Activated CD4-positive, alpha-beta T cell treated with anti-CD3 and anti-CD28 coated beads for 4 hours (primary cell): ENCODE measurements around the gene VWA1.
"Not testable (repeated sequence)": the region's sequence is repeated elsewhere in the genome, so short reads cannot be mapped to it uniquely, and the experiment has no call there.

Experiments used
- DNase-seq, 2 donors: peaks; one replicate each; pipeline ENCODE4 v3.0.0-alpha.2; 2020

VWA1 gene

GRCh38 chr1:1437904-1438376, 2.5 kb downstream of the VWA1 start:
- no peak for DNase-seq

- no peak for DNase-seq
These were observed 3.3 kb downstream of the VWA1 start for GRCh38 chr1:1438531-1439381.

GRCh38 chr1:1439546-1440261, 4.2 kb downstream of the VWA1 start:
- no peak for DNase-seq

GRCh38 chr1:1440262-1441001, 4.9 kb downstream of the VWA1 start:
- no peak for DNase-seq

GRCh38 chr1:1441002-1441888, 5.8 kb downstream of the VWA1 start:
- peak; percentile 48 to 61 for DNase-seq

GRCh38 chr1:1442069-1442770, 6.7 kb downstream of the VWA1 start:
- DNase-seq = no peak

GRCh38 chr1:1446631-1447030, 11.1 kb downstream of the VWA1 start:
- DNase-seq = not testable (repeated sequence)

GRCh38 chr1:1449099-1449739, 13.7 kb downstream of the VWA1 start, which contains the start of gene ATAD3C:
Gene ATAD3C (plus strand): TSS chr1:1449689. CDS start chr1:1450684, 995 bp downstream.
- DNase-seq = no peak

GRCh38 chr1:1450616-1451015, 15.1 kb downstream of the VWA1 start:
- DNase-seq = not testable (repeated sequence)

GRCh38 chr1:1451696-1452364, 16.3 kb downstream of the VWA1 start:
- no peak for DNase-seq

- DNase-seq = not testable (repeated sequence)
These were observed 16.9 kb downstream of the VWA1 start for GRCh38 chr1:1452365-1452739.

- no peak for DNase-seq
These were observed 17.4 kb downstream of the VWA1 start for GRCh38 chr1:1452882-1453281.

- not testable (repeated sequence) for DNase-seq
These were observed 19.0 kb downstream of the VWA1 start for GRCh38 chr1:1454286-1455056.

GRCh38 chr1:1455366-1455884, 19.9 kb downstream of the VWA1 start:
- no peak for DNase-seq

GRCh38 chr1:1455934-1456333, 20.4 kb downstream of the VWA1 start:
- DNase-seq = not testable (repeated sequence)

GRCh38 chr1:1456683-1457255, 21.3 kb downstream of the VWA1 start:
- not testable (repeated sequence) for DNase-seq

- not testable (repeated sequence) for DNase-seq
These were observed 23.7 kb downstream of the VWA1 start for GRCh38 chr1:1459156-1459555.

GRCh38 chr1:1459711-1460110, 24.2 kb downstream of the VWA1 start:
- DNase-seq = not testable (repeated sequence)
